GM19328 (cell line): ENCODE results near the gene RASEF.
"Not testable (repeated sequence)": the region's sequence is repeated elsewhere in the genome, so short reads cannot be mapped to it uniquely, and the experiment has no call there.

Experiments
- ATAC-seq: cut with Tn5 transposase; IDR thresholded peaks from one replicate; pipeline ENCODE4 v1.9.1; 2021; ENCODE audit warnings: mild to moderate bottlenecking, moderate library complexity; ENCODE audit not compliant: unreplicated experiment

RASEF gene

GRCh38 chr9:82981552-82981951 is 81.4 kb downstream of the RASEF start:
- no peak for ATAC-seq

GRCh38 chr9:82975176-82975575 is 87.8 kb downstream of the RASEF start:
- no peak for ATAC-seq

GRCh38 chr9:82972446-82972845 is 90.5 kb downstream of the RASEF start:
- no peak for ATAC-seq

GRCh38 chr9:82970359-82970758 is 92.6 kb downstream of the RASEF start:
- no peak for ATAC-seq

GRCh38 chr9:82969291-82969690 is 93.7 kb downstream of the RASEF start:
- ATAC-seq: no peak

- ATAC-seq: no peak
Observed at GRCh38 chr9:82968816-82969215, 94.1 kb downstream of the RASEF start.

- no peak for ATAC-seq
Observed at GRCh38 chr9:82968388-82968787, 94.6 kb downstream of the RASEF start.

- peak; percentile 82 for ATAC-seq
Observed at GRCh38 chr9:82961504-82962125, 101.3 kb downstream of the RASEF start.

GRCh38 chr9:82957529-82958379 is 105.2 kb downstream of the RASEF start:
- no peak for ATAC-seq

- ATAC-seq: no peak
Observed at GRCh38 chr9:82949203-82949602, 113.7 kb downstream of the RASEF start.

- ATAC-seq: no peak
Observed at GRCh38 chr9:82940376-82940775, 122.6 kb downstream of the RASEF start.

GRCh38 chr9:82939451-82939850 is 123.5 kb downstream of the RASEF start:
- no peak for ATAC-seq

- no peak for ATAC-seq
Observed at GRCh38 chr9:82938426-82939218, 124.3 kb downstream of the RASEF start.

- ATAC-seq: not testable (repeated sequence)
Observed at GRCh38 chr9:82936561-82936960, 126.4 kb downstream of the RASEF start.

- no peak for ATAC-seq
Observed at GRCh38 chr9:82934949-82935348, 128.0 kb downstream of the RASEF start.

- ATAC-seq: not testable (repeated sequence)
Observed at GRCh38 chr9:82934025-82934424, 128.9 kb downstream of the RASEF start.

- no peak for ATAC-seq
Observed at GRCh38 chr9:82930116-82930515, 132.8 kb downstream of the RASEF start.
